Stimulated activated CD4-positive, alpha-beta T cell treated with anti-CD3 and anti-CD28 coated beads, Interleukin-12 subunit alpha, Interleukin-12 subunit beta, amount 100 ng/mL, for 24 hours (primary cell): ENCODE results near the gene KCNIP1.

Source experiments
- DNase-seq, 2 experiments: peaks; one replicate each; pipeline ENCODE4 v3.0.0-alpha.2; 2020; ENCODE audit warnings: low read depth in 2 of 2

KCNIP1 gene

DNA sequence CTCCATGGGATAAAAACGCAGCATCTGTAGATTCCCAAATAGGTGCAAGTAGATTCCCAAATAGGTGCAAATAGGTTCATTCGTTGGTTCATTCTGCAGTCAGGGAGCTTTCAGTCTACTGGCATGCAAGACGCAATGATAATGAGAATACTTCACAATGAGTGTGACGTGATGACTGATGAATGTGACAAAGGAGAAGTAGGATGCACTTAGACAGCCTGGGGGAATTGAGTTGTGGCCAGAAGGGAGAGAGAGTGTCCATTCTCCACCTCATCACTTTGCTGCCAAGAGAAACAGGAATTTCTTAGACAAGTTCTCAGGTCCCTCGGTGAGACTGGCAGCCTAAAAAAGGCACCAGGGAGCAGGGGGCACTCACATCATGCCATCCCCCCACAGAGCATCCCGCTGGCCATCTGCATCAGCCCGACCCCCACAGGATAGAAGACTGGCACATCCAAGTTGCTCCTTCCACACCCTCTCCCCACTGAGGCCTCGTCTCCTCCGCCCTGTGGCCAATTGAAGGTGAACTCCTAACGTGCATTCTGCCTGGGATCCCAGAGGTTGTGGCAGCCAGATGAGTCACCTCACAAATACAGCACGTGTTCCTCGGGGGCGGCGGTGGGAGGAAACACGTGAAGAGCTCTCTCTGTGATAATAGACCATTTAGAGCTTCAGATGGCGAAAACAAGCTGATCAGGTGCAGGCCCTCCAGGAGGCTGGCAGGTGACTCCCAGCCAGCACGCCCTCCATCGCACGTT is 19.9 kb upstream of the KCNIP1 start:
- DNase-seq, result no peak

DNA sequence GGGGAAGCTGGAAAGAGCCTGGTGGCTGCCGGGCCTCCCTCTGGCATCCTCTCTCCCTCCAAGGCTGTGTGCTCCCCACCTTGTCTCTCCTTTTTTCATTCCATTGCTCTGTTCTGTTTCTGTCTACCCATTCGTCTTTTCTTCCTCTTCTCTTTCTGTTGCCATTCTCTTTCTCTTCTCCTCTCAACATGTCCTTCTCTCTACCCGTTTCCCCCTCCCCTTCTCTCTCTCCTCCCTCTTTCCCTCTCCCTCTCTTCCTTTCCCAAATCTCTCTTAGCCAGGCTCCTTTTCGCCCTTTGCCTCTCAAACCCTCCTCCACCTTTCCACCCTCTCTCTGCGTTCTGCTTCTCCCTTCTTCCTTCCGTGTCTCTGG is 19.4 kb upstream of the KCNIP1 start:
- DNase-seq, result no peak

DNA sequence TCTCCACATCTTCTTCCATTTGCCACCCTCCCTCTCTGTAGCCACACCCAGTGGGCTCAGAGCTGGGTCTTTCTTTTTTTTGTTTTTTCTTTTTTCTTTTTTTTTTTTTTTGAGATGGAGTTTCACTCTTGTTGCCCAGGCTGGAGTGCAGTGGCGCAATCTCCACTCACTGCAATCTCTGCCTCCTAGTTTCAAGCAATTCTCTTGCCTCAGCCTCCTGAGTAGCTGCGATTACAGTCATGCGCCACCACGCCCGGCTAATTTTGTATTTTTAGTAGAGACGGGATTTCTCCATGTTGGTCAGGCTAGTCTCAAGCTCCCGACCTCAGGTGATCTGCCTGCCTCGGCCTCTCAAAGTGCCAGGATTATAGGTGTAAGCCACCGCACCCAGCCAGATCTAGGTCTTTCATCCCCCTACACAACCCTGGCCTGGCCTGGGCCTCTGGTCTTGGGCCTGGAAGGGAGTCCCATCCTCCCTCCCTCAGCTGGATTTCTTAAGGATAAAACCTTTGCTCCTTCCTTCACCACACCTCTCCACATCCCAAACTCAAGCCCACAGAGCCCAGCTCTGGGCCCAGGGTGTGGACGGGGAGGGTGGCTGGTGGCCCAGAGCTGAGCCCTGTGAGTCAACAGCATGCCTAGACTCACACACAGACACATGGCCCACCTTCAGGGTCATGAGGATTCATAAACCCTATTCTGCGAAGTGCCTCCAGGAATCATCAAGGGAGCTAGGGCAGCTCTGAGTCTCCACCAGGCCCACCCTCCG is 18.8 kb upstream of the KCNIP1 start:
- DNase-seq, result no peak

DNA sequence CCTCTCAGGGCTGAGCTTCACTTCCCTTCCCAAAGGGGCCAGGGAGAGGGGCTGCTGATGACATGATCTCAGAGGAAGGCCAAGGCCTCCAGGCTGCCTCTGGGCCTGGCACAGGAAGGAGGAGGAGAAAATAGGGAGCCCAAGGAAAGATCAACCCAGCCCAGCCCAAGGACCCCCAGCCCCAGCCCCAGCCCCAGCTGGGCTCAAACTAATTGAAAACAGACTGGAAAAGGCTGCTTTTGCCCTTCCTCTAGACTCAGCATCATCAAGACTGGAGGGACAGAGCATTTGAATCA is 18.3 kb upstream of the KCNIP1 start:
- no peak for DNase-seq

DNA sequence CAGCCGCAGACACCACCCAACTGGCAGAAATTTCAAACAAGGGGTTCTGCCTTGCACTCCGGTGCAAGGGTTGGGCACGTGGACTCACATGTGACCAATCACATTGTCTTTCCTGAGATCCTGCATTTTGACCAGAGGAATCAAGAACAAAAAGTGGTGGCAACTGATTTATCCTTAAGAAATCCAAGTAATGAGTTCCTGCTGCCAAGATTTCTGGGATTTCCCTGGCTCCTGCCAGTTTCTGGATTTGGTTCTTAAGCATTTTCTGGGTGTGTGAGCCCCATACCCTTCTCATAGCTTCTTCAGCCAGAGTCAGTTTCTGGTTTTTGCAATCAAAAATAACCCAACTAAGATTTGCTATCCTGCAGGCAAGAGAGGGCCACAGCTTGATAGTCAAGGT is 17.4 kb upstream of the KCNIP1 start:
- DNase-seq, result no peak

DNA sequence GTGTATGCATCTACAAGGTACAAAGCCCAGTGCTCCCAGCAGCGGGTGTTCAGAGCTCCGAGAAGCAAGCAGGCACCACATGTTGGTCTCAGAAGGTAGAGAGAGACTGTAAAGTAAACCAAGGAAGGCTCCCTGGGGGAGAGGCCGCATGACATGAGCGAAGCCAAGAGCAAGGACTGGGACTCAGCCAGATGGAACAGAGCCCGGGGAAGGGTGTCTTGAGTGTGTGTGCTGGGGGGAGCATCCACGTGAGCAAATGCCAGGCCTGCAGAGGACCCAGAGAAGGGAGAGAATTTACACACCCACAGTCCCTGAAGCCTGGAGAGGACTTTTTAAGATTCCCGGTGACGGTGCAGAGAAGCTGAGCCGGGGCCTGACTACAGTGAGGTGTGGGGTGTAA is 15.2 kb upstream of the KCNIP1 start:
- no peak for DNase-seq

DNA sequence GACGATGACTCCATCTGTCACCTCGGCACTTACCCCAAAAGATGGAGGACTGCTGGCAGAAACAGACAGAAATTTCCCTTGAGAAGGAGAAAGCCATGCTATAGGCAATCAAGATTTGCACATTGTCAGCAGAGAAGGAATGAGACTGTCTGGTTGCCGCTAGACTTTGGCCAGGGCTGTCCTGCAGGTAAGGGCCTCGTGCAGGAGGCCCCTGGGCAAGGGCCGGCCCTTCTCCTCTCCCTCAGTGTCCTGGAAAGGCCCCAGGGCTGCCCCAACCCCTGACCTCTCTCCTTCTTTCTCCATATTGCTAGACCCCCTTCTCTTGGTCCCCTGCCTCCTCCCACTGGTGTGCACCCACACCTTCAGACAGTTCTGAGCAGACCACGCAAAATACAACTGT is 14.6 kb upstream of the KCNIP1 start:
- no peak for DNase-seq

DNA sequence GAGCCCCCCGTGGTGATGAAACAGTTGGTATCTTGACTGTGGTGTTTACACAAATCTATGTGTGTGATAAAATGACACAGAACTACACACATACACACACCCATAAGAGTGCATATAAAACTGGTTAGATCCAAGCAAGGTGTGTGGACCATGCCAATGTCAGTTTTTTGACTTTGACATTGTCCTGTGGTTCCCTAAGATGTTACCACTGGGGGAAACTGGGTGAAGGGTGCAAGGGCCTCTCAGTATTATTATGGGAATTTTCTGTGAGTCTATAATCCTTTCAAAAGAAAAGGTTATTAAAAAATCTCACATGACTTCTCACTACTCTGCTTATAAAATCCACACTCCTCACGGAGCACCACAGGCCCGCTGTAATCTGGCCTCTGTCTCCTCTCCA is 13.4 kb upstream of the KCNIP1 start:
- DNase-seq, result no peak

DNA sequence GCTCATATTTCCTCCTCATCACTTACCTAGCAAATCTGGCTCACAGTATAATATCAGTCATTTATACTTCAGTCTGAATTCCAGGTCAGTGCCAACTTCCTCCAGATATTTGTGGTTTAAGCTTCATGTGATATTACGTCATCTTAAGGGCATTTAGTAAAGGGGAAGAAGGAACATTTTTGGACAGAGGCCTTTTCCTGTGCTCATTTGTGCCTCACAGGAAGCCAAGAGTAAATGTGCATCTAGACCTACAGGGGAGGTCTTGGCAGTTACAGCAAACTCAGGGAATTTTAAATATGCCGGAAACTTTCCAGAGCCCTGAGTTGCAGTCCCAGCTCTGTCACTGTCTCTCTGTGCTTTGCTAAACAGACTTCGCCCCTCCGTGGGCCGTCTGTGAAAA is 12.3 kb upstream of the KCNIP1 start:
- no peak for DNase-seq

DNA sequence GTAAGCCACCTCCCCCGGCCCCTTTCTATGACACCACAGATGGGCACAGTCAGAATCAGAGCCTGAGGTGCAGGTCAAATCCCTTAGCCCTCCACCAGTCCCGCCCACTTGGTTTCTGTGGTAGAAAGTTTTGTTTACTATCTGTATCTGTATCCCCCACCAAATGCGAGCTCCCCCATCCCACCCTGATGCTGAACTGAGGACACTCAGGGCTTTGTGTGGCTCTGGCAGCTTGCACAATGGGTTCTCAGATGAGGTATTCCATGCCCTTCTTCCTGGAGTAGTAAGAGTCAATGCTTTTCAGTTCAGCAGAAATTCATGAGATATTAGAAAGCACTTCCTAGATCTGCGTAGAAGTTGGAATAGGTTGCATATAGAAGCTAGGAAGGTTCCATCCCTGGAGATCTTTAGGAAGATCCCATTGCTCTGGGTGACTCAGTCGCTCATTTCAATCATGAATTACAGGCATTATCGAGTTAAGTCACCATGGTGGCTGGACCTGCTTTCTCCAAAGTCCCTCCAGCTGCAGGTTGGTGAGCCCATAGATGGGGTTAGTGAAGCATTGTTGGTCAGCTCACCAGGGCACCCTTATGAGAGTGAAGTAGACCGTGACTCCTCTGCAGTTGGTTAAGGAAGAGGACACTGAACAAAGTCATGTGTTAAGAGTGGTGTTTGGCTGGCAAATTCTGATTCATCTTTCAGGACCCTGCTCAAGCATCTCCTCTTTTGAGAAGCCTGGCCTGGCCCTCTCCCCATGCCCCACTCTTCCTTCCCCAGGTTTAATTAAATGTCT is 10.6 kb upstream of the KCNIP1 start:
- DNase-seq, result no peak

DNA sequence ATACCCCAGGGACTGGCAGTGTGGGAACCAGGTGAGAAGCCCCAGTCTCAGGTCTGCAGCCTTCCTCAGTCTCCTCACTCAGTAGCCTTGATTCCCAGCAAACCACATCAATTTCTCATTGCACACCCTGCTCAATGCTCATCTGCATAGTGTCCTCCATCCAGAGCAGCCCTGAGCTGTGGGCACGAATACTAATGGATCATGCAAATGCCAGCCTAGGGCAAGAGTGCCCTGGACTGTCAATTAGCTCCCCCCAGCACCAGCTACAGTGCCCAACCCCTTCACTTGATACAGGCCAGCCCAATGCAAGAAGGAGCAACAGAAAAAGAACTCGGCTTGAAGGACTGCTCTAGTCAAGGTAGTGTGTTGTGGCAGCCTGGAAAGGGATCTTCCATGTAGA is 9.8 kb upstream of the KCNIP1 start:
- no peak for DNase-seq

DNA sequence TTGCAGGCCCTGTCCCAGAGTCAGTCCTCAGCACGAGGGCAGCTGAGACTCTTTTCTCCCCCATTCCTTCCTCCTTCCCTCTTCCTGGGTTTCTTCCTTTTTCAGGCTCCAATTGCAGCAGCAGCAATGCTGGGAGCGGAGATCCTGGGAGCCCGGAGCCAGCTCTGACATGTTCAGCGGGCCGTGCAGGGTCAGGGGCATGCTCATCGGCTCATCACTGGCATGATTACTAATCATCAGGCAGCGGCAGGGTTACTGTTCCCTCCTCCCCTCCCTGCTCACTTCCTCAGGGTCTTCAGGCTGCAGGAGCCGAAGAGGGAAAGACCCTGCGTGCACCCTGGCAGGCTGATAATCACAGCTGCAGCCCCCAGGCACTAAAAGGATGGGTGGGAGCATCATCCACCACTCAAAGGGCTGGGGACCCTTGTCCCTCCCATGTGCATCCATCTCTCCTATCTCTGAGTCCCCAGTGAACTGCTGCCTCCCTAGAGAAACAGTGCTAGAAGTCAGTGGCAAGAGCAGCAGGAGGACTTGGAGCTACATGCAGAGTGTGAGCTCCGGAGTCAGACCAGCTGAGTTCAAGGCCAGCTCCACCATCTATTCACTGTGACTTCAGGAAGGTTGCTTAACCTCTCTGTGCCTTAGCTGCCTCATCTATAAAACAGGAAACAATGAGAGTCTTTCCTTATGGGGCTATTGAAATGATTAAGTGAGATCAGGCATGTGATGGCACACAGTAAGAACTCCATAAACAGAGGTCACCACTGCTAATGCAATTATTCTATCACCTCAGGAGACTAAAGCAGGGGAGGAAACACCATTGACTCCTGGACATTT is 7.8 kb upstream of the KCNIP1 start:
- no peak for DNase-seq

DNA sequence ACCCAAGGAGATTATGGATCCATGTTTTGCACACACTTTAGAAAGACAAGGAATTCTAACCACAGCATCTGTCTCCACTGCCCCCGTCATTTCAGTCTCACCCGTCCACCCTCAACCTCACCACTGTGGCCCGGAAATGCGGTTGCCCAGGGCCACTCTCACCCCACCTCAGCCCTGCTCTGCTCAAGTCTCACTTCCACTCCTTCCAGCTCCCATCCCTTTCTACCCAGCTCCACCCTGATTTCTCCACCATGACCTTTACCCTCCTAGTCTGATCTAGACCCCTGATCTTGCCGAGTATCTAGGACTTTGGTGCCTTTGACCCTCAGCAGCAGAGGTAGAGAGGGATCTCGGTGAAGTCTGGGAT is 7.2 kb upstream of the KCNIP1 start:
- DNase-seq, result no peak

DNA sequence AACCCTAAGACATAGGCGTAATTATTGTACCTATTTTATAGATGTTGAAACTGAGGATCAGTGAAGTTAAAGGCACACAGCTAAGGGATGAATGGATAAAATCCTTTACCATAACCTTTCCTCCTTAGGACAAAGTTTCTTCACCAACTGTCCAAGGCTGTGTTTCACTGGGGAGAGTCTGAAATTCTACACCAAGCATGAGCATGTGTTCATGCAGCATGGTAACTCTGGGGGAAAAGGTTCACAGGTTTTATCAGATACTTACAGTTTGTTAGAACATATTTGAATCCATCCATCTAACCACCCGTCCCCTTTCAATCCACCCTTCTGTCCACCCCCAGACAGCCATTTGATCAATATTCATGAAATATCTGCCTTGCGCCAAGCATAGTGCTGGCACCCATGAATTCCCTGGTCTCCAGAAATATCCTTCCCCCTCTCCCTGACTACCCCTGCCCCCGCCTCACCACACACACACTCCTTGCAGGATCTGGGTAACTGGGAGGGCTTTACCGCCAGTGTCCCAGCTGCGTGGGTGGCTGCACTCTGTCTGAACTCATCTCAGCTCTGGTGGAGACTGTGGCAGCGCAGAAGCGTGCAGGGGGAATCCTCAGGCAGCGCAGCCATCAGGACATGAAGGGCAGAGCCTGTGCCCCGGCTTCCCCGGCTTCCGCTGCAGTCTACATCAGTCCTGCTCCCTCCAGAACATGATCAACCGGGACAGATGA is 6.3 kb upstream of the KCNIP1 start:
- DNase-seq, result no peak

DNA sequence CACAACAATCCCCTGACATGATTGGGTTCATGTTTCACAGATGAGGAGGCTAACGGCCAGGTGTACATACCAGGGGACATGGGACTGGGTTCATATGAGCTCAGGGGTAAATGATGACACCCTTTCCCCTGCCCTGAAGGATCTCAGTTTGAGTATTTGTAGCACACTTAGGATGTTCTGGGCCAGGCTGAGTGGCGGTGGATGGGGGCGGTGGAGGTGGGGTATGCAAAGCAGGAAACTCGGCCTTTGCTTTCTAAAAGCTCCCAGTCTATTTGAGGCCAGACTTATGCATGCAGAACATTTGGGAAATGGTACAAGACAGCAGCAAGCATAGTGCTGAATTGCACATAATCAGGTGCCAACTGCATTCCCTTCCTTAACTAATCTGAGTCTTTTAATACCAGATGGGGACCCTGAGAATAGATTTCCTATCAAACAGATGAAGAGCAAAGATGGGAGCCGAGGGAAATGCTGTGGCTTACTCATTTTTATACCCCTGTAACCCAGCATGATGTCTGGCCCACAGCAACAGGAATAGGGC is 4.9 kb upstream of the KCNIP1 start:
- no peak for DNase-seq

DNA sequence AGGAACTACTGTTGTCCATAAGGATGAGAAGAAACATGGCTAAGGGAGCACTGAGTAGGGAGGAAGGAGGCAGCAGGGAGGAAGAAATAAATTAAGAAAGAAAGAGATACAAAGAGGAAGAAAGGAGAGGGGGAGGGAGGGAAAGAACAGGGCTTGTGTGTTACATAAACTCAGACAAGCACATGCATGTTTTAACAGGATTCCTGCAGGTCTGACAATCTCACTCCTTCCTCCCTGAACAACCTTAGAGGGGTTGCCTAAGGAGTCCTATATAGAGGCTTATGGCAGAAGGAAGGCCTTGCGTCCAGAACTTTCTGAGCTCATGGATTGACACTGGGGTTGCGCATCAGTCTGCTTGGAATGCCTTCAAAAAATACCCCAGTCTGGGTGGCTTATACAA is 4.2 kb upstream of the KCNIP1 start:
- DNase-seq, result no peak

DNA sequence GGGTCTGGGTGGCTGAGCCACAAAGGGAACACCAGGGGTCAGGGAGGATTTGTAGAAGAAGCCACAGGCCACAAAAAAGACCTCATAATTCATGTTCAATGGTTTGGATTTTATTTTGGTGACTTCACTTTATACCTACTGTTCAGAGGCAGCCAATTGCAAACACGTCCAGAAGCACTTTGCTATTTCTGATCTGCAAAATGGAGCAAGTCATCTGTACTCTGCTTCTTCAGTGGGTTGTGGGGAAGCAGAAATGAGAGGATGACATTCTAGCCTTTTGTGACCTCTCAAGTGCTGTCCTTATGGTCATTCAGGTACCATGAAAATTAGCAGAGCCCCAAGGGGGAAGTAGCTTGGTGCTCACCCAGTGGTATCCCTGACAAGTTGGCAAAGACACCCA is 2.5 kb upstream of the KCNIP1 start:
- DNase-seq, result no peak

DNA sequence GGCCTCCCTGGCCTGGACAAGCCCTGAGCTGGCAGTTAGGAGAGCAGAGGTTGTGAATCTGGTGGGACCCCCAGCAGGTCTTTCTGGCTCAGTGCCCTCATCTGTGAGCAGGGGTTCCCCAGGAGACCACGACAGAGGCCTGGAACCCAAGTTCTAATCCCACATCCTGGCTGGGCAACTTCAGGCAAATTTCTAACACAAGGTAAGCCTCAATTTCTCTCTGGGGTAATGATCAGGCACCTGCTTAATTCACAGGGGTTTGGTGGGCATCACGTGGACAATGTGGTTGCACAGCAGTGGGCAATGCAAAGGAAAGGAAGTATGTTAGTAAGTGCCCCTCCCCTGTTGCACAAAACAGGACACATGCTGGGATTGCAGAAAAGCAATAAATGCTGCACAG is 1.9 kb upstream of the KCNIP1 start:
- no peak for DNase-seq

DNA sequence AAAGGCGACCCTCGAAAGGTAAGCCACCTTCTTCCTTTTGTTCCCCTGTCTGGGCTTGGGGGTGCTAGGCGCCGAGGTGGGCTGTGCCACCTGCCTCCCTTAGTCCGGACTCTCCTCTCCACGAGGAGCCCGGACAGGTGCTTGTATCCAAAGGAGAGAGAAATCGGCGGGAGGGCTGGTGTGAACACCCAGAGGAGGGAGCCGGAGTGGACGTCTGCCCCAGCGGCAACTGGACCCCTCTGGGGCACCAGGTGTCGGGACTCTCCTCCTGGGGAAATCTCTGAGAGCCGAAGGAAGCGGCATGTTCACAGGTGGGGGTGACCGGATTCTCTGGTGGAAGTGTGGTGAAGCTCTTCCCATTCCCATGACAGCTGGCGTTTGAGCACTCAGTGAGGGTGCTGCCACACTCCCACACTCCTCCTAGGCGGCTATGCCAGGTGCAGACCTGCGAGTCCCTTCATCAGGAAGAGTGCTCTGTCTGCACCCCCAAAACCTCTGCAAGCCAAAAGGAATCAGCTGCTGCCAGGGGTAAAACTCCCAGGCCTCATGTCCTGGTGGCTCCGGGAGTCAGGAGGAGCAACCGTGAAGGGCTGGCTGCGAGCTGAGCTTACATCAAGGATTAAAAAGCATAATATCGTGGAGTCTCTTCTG is 921 bp downstream of the KCNIP1 start:
- no peak for DNase-seq

DNA sequence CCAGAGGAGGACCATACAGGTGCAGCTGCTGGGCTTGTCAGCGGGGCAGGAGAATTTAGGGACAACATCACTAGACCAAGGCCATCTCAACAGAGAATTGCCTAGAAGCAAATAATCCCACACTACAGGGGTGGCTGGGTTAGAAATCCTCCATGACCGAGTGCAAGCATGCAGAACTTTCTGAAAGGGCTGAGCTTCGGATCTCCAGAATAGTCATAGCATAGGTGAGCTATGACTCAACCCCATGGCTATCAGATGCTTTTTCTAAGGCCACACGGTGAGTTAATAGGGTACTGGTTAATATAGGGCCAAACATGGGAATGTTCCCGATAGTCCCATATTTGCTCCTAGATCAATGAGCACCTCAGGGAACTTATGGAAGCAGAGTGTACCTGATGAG is 4.2 kb downstream of the KCNIP1 start:
- no peak for DNase-seq
